ENCODE data around the gene PEX16. TPM values are rescaled to one million over a fixed set of nuclear protein-coding genes. Genes with fewer than 3 reads are reported as not detected.

Gene PEX16
- total RNA-seq, 2 donors from 2014 or later = 32.2 to 37.8 TPM

- Mint-ChIP-seq H3K9me3 (no peaks in the 10 kb centered on the region), H3K27ac (no peak overlapping the region), H3K27me3 (ENCODE audit: insufficient read depth) (no peaks in the 10 kb centered on the region), H3K4me3 (no peak overlapping the region), H3K4me1 (peaks cover 2% of the 10 kb centered on the region), H3K36me3 (ENCODE audit: low read depth) (peaks cover 12% of the 10 kb centered on the region)
- DNase-seq = no peak
- Histone ChIP-seq H3K9me3 (ENCODE audit: control insufficient read depth, low read length) (no peaks in the 10 kb centered on the region), H3K27ac (ENCODE audit: low read depth, low read length) (no peak overlapping the region), H3K9ac (ENCODE audit: extremely low read depth, low read length, poor library complexity, severe bottlenecking) (no peak overlapping the region), H3K4me1 (ENCODE audit: control insufficient read depth, insufficient read depth, low read length) (no peaks in the 10 kb centered on the region), H3K36me3 (ENCODE audit: control insufficient read depth, insufficient read depth, low read length) (peaks cover 16% of the 10 kb centered on the region), H3K4me3 (ENCODE audit: low read length) (no peak overlapping the region), H3K27me3 (ENCODE audit: control insufficient read depth, insufficient read depth, low read length, poor library complexity, severe bottlenecking) (no peaks in the 10 kb centered on the region)
- TF ChIP-seq, protein P1, sequence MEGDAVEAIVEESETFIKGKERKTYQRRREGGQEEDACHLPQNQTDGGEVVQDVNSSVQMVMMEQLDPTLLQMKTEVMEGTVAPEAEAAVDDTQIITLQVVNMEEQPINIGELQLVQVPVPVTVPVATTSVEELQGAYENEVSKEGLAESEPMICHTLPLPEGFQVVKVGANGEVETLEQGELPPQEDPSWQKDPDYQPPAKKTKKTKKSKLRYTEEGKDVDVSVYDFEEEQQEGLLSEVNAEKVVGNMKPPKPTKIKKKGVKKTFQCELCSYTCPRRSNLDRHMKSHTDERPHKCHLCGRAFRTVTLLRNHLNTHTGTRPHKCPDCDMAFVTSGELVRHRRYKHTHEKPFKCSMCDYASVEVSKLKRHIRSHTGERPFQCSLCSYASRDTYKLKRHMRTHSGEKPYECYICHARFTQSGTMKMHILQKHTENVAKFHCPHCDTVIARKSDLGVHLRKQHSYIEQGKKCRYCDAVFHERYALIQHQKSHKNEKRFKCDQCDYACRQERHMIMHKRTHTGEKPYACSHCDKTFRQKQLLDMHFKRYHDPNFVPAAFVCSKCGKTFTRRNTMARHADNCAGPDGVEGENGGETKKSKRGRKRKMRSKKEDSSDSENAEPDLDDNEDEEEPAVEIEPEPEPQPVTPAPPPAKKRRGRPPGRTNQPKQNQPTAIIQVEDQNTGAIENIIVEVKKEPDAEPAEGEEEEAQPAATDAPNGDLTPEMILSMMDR (conservative IDR thresholded peaks at IDR 0.05) = no peak
- WGBS, 2 experiments (ENCODE audit: insufficient coverage in 1 of 2, insufficient read length in 1 of 2) = 95 to 96% methylated on average over 17 to 31 of the region's 32 CpGs
These were observed 7.8 kb downstream of the PEX16 start for GRCh38 chr11:45909594-45910475.

DNA sequence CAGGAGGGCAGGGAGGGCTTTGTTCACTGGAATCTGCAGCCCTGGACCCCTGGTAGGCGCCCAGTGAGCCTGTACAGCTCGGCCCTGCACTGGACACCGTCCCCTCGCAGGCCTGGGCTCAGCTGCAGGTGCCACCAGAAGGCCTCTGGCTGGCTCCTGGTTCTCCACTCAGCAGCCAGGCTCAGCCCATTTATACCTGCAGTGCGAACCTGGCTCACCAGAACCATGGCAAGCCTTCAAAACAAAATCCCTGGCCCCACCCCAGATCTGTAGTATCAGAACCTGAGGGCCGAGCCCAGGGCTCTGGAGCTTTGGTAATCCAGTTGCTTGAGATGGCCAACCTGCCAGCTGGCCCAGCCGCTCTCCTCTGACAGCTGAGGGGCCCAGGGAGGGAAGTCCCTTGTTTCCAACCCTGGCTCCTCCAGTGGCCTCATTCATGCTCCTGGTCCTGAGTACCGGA is 9.7 kb downstream of the PEX16 start:
- Mint-ChIP-seq H3K36me3 (ENCODE audit: low read depth) (peaks cover 21% of the 10 kb centered on the region), H3K4me1 (peaks cover 8% of the 10 kb centered on the region), H3K4me3 (no peak overlapping the region), H3K27me3 (ENCODE audit: insufficient read depth) (no peaks in the 10 kb centered on the region), H3K27ac (no peak overlapping the region), H3K9me3 (no peaks in the 10 kb centered on the region)
- TF ChIP-seq, protein P1 (conservative IDR thresholded peaks at IDR 0.05) = no peak
- Histone ChIP-seq H3K4me1 (ENCODE audit: control insufficient read depth, insufficient read depth, low read length) (no peaks in the 10 kb centered on the region), H3K9me3 (ENCODE audit: control insufficient read depth, low read length) (no peaks in the 10 kb centered on the region), H3K27me3 (ENCODE audit: control insufficient read depth, insufficient read depth, low read length, poor library complexity, severe bottlenecking) (no peaks in the 10 kb centered on the region), H3K9ac (ENCODE audit: extremely low read depth, low read length, poor library complexity, severe bottlenecking) (no peak overlapping the region), H3K27ac (ENCODE audit: low read depth, low read length) (no peak overlapping the region), H3K4me3 (ENCODE audit: low read length) (no peak overlapping the region), H3K36me3 (ENCODE audit: control insufficient read depth, insufficient read depth, low read length) (peaks cover 5% of the 10 kb centered on the region)
- no peak for DNase-seq
- 91 to 92% methylated on average over 7 to 8 of the region's 8 CpGs for WGBS, 2 experiments (ENCODE audit: insufficient coverage in 1 of 2, insufficient read length in 1 of 2)

DNA sequence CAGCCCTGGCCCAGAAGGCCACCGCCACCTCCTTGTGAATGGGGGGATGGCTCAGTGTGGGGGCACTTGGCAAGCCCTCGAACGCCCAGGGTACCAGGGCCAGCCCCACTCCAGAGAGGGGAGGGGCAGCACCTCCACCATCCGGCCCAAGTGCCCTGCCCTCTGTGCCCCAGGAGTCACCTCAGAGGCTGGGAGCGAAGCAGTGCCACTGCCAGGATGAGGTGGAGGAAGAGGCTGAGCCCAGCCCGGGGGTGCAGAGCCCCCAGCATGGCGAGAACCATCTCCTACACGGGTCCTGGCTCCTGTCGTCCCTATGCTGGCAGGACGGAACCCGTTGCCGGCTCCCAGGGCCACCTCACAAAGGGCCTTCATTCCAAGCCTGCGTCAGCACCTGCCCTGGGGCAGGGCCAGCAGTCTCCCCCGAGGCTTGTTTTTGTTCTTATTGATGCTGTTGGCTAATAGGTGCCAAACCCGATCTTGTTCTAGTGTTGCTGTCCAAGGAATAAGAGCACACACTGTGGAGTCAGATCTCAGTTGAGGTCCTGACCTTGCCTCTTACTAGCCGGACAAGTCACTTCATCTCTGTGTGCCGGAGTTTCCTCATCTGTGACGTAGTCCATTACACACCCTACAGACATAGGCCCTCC is 10.6 kb downstream of the PEX16 start, which contains the start of gene FREY1:
FREY1 (minus strand) TSS at position 307 of the 647 bp plus-strand sequence; CDS start at position 281, 26 bp downstream.
- Mint-ChIP-seq H3K4me1 (peaks cover 8% of the 10 kb centered on the region), H3K4me3 (no peak within 1 kb of the TSS), H3K27me3 (ENCODE audit: insufficient read depth) (no peaks in the 10 kb centered on the region), H3K36me3 (ENCODE audit: low read depth) (peaks cover 22% of the 10 kb centered on the region), H3K27ac (no peak within 1 kb of the TSS), H3K9me3 (no peaks in the 10 kb centered on the region)
- Histone ChIP-seq H3K4me3 (ENCODE audit: low read length) (no peak within 1 kb of the TSS), H3K4me1 (ENCODE audit: control insufficient read depth, insufficient read depth, low read length) (no peaks in the 10 kb centered on the region), H3K36me3 (ENCODE audit: control insufficient read depth, insufficient read depth, low read length) (no peaks in the 10 kb centered on the region), H3K27ac (ENCODE audit: low read depth, low read length) (no peak within 1 kb of the TSS), H3K9ac (ENCODE audit: extremely low read depth, low read length, poor library complexity, severe bottlenecking) (no peak within 1 kb of the TSS), H3K9me3 (ENCODE audit: control insufficient read depth, low read length) (no peaks in the 10 kb centered on the region), H3K27me3 (ENCODE audit: control insufficient read depth, insufficient read depth, low read length, poor library complexity, severe bottlenecking) (no peaks in the 10 kb centered on the region)
- 90 to 95% methylated on average over 8 to 18 of the region's 18 CpGs for WGBS, 2 experiments (ENCODE audit: insufficient coverage in 1 of 2, insufficient read length in 1 of 2)
- TF ChIP-seq, protein P1 (conservative IDR thresholded peaks at IDR 0.05) = no peak
- DNase-seq = no peak

All from endodermal cell (in vitro differentiated cells).